Panc1 (cell line): ENCODE measurements around the gene CCDC159. TPM values are rescaled to one million over a fixed set of nuclear protein-coding genes. Genes with fewer than 3 reads are reported as not detected.
"Not testable (repeated sequence)": the region's sequence is repeated elsewhere in the genome, so short reads cannot be mapped to it uniquely, and the experiment has no call there.

Experiments
- ATAC-seq: fragments of 200-7000 bp; cut with Tn5 transposase; 2 replicates; pipeline ENCODE4 v1.9.1; 2020; ENCODE audit warnings: mild to moderate bottlenecking, moderate library complexity
- BruUV-seq: library from RNA; stranded (reverse); fragments of 400-500 nt; replicated peaks from 2 replicates; lab custom pipeline; 2021; lab: Mats Ljungman, UMichigan
- CTCF ChIA-PET: fragments of 300-600 bp; sonication (Branson Sonifier 250); formaldehyde crosslinking; loops from one replicate; lab custom pipeline; 2022; ENCODE audit warnings: antibody characterized with exemption; lab: Charles Lee
- POLR2A ChIA-PET: fragments of 300-600 bp; sonication (Branson Sonifier 250); formaldehyde crosslinking; loops from one replicate; lab custom pipeline; 2022; ENCODE audit warnings: antibody characterized with exemption; lab: Charles Lee
- DNase-seq: peaks from one replicate; pipeline ENCODE4 v3.0.0-alpha.2; 2010; ENCODE audit warnings: low read depth, low spot score
- H3K27ac ChIP-seq: 2 replicates; pipeline ENCODE4 v1.5.1; 2011; ENCODE audit warnings: mild to moderate bottlenecking, low read length, inconsistent platforms
- H3K27me3 ChIP-seq: fragments of 200-500 bp; sonication (Bioruptor generic); 2 replicates; pipeline ENCODE4 v1.6.0; 2014; ENCODE audit warnings: low read length, inconsistent platforms; ENCODE audit not compliant: control insufficient read depth, insufficient read depth
- H3K36me3 ChIP-seq: fragments of 200-500 bp; sonication (Bioruptor generic); 2 replicates; pipeline ENCODE4 v1.5.1; 2014; ENCODE audit warnings: inconsistent platforms, mild to moderate bottlenecking, low read length, moderate library complexity; ENCODE audit not compliant: control insufficient read depth, insufficient read depth
- H3K4me1 ChIP-seq: 2 replicates; pipeline ENCODE4 v1.5.1; 2011; ENCODE audit warnings: inconsistent platforms, mild to moderate bottlenecking, low read length, moderate library complexity; ENCODE audit not compliant: control insufficient read depth, insufficient read depth
- H3K4me3 ChIP-seq, 2 experiments: 2 replicates each; pipeline ENCODE4 v1.5.1; 2011 to 2012; ENCODE audit warnings: low read depth in 2 of 2, low read length in 2 of 2, mild to moderate bottlenecking in 2 of 2, inconsistent platforms in 1 of 2, moderate library complexity in 1 of 2
- H3K9me3 ChIP-seq: fragments of 200-500 bp; sonication (Bioruptor generic); 2 replicates; pipeline ENCODE4 v1.5.1; 2014; ENCODE audit warnings: low read depth, mild to moderate bottlenecking, inconsistent platforms, low read length, moderate library complexity; ENCODE audit not compliant: control insufficient read depth, insufficient read depth
- CTCF ChIP-seq: fragments of 450-650 bp; IDR thresholded peaks from 2 replicates; pipeline ENCODE4 v1.5.1; 2017; ENCODE audit warnings: mild to moderate bottlenecking
- POLR2AphosphoS5 ChIP-seq: IDR thresholded peaks from 2 replicates; pipeline ENCODE4 v1.6.1; 2012; ENCODE audit warnings: mild to moderate bottlenecking, low read depth, low read length, moderate library complexity
- SIN3A ChIP-seq: IDR thresholded peaks from 2 replicates; pipeline ENCODE4 v1.6.1; 2012; ENCODE audit warnings: low read depth, mild to moderate bottlenecking, low read length, moderate library complexity, borderline replicate concordance; ENCODE audit not compliant: insufficient read depth
- TCF7L2 ChIP-seq: IDR thresholded peaks from 2 replicates; pipeline ENCODE4 v1.6.1; 2011; ENCODE audit warnings: mild to moderate bottlenecking, low read depth, low read length, inconsistent platforms
- in situ Hi-C: cut with HindIII; loops from 2 replicates; pipeline ENCODE4 v1.10.0; 2016; ENCODE audit warnings: low sequenced_read_pairs, low pct_unique_long_range_greater_than_20kb
- intact Hi-C: fragments of 100-400 bp; cut with micrococcal nuclease; formaldehyde crosslinking; loops from one replicate; pipeline ENCODE4 v1.10.0; 2022; ENCODE audit not compliant: unreplicated experiment
- total RNA-seq: library from RNA; stranded (reverse); gene quantifications from one replicate; pipeline ENCODE4 v1.2.1, GENCODE V29; 2021; ENCODE audit not compliant: unreplicated experiment
- TF ChIP-seq, protein P1 (sequence below), 2 experiments: IDR thresholded peaks; 2 replicates each; pipeline ENCODE4 v1.6.1; 2011 to 2012; ENCODE audit warnings: low read depth in 2 of 2, control low read depth in 1 of 2, low read length in 1 of 2, mild to moderate bottlenecking in 1 of 2, moderate library complexity in 1 of 2; ENCODE audit not compliant: insufficient read depth in 1 of 2

Gene CCDC159
- total RNA-seq, 1 experiment from 2014 or later, result 46.6 TPM

GRCh38 chr19:11378319-11379189 lies 32.2 kb downstream of the CCDC159 start:
- TF ChIP-seq POLR2AphosphoS5, result no peak
- peak; percentile 82 for TF ChIP-seq CTCF
- TF ChIP-seq TCF7L2, result no peak
- no peak for TF ChIP-seq SIN3A
- TF ChIP-seq, protein P1, sequence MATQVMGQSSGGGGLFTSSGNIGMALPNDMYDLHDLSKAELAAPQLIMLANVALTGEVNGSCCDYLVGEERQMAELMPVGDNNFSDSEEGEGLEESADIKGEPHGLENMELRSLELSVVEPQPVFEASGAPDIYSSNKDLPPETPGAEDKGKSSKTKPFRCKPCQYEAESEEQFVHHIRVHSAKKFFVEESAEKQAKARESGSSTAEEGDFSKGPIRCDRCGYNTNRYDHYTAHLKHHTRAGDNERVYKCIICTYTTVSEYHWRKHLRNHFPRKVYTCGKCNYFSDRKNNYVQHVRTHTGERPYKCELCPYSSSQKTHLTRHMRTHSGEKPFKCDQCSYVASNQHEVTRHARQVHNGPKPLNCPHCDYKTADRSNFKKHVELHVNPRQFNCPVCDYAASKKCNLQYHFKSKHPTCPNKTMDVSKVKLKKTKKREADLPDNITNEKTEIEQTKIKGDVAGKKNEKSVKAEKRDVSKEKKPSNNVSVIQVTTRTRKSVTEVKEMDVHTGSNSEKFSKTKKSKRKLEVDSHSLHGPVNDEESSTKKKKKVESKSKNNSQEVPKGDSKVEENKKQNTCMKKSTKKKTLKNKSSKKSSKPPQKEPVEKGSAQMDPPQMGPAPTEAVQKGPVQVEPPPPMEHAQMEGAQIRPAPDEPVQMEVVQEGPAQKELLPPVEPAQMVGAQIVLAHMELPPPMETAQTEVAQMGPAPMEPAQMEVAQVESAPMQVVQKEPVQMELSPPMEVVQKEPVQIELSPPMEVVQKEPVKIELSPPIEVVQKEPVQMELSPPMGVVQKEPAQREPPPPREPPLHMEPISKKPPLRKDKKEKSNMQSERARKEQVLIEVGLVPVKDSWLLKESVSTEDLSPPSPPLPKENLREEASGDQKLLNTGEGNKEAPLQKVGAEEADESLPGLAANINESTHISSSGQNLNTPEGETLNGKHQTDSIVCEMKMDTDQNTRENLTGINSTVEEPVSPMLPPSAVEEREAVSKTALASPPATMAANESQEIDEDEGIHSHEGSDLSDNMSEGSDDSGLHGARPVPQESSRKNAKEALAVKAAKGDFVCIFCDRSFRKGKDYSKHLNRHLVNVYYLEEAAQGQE (IDR thresholded peaks at IDR 0.05; ENCODE audit: insufficient read depth in 1 of 2, low read depth in 2 of 2, low read length in 1 of 2), result no peak
- POLR2A ChIA-PET, result interaction anchor here (0.6 kb wide), 2 partner anchors 150 to 175 kb away, joined by 5 to 9 read pairs; partner anchors contain the start of gene ECSIT
- Histone ChIP-seq H3K27me3 (no peaks in the 10 kb centered on the region), H3K36me3 (no peaks in the 10 kb centered on the region), H3K27ac (peak overlapping the region; percentile 11), H3K9me3 (no peaks in the 10 kb centered on the region), H3K4me3 (no peak overlapping the region), H3K4me1 (peaks cover 35% of the 10 kb centered on the region)
- DNase-seq, result no peak
- in situ Hi-C loops (no loop called here), intact Hi-C loops (no loop called here)
- CTCF ChIA-PET, result no interaction called here
- TSS peak; percentile 56 for BruUV-seq
- ATAC-seq, result no peak

DNA sequence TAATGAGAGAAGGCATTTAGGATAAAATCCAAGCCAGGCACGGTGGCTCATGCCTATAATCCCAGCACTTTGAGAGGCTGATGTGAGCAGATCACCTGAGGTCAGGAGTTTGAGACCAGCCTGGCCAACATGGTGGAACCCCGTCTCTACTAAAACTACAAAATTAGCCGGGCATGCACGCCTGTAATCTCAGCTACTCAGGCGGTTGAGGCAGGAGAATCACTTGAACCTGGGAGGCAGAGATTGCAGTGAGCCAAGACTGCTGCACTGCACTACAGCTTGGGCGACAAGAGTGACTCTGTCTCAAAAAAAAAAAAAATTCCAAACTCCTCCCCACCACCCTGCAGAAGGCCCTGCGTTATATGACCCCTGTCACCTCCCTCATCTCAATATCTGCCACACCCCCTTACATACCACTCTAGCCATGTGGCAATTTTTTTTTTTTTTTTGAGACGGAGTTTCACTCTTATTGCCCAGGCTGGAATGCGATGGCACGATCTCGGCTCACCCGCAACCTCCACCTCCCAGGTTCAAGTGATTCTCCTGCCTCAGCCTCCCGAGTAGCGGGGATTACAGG lies 33.0 kb downstream of the CCDC159 start:
- H3K36me3 ChIP-seq, H3K4me3 ChIP-seq, BruUV-seq, intact Hi-C loops, DNase-seq, CTCF ChIA-PET, H3K9me3 ChIP-seq, in situ Hi-C loops, H3K27me3 ChIP-seq, POLR2A ChIA-PET, ATAC-seq: not testable (repeated sequence)
- Histone ChIP-seq H3K27ac (peak overlapping the region; percentile 11; the same call in 1 of the 2 replicates), H3K4me1 (peaks cover 33% of the 10 kb centered on the region)
